ENCODE data around the gene KLHL17. TPM values are rescaled to one million over a fixed set of nuclear protein-coding genes. Genes with fewer than 3 reads are reported as not detected.
A peak's percentile ranks its signal among the peaks of the same experiment; 100 is the strongest.

Gene KLHL17
- polyA plus RNA-seq, 1 experiment = 14.7 TPM

DNA sequence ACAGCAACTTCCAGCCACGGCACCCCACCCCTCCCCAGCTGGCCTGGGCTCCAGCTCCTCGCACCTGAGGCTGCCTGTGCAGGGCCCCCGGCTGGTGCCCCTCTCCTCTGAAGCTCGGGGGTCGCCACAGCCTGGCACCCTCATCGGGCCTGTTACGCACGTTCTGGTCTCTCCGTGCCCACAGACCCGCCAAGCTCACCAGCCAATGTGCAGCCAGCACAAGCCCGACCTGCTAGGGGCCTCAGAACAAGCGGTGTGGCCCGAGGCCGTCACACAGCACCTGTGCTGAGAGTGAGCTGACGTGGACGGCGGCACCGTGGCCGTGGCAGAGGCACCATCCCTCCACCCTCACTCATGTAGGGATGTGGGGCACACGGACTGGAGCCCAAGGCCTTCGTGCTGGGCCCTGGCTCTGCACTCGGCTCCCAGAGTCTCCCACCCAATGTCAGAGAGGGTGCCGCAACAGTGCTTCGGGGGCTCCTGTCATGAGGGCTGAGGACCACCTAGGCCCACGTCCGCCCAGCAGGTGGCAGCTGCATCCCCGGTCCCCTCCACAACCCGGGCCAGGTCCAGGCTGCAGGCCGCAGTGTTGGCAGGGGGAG is 41.0 kb upstream of the KLHL17 start:
- Histone ChIP-seq H3K27me3 (ENCODE audit: control insufficient read depth, insufficient read depth, low read length) (no peaks in the 10 kb centered on the region; the same call in 1 of the 2 replicates), H3K36me3 (ENCODE audit: control insufficient read depth, insufficient read depth, low read length) (no peaks in the 10 kb centered on the region; the same call in 1 of the 2 replicates), H3K4me3 (ENCODE audit: low read depth, low read length) (no peak overlapping the region)
- TF ChIP-seq, protein P1, sequence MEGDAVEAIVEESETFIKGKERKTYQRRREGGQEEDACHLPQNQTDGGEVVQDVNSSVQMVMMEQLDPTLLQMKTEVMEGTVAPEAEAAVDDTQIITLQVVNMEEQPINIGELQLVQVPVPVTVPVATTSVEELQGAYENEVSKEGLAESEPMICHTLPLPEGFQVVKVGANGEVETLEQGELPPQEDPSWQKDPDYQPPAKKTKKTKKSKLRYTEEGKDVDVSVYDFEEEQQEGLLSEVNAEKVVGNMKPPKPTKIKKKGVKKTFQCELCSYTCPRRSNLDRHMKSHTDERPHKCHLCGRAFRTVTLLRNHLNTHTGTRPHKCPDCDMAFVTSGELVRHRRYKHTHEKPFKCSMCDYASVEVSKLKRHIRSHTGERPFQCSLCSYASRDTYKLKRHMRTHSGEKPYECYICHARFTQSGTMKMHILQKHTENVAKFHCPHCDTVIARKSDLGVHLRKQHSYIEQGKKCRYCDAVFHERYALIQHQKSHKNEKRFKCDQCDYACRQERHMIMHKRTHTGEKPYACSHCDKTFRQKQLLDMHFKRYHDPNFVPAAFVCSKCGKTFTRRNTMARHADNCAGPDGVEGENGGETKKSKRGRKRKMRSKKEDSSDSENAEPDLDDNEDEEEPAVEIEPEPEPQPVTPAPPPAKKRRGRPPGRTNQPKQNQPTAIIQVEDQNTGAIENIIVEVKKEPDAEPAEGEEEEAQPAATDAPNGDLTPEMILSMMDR (IDR thresholded peaks at IDR 0.05; ENCODE audit: insufficient read depth, low read depth, low read length) = 0 out of 2 replicates have a peak, but pooled peaks have one; percentile 10
- no peak for DNase-seq (ENCODE audit: low read depth)
- ChIA-PET POLR2A (no interaction called here), CTCF (interaction anchor here (1.0 to 1.2 kb wide), 2 partner anchors 14 to 19 kb away, joined by 5 to 6 read pairs; no protein-coding TSS in a partner anchor)

DNA sequence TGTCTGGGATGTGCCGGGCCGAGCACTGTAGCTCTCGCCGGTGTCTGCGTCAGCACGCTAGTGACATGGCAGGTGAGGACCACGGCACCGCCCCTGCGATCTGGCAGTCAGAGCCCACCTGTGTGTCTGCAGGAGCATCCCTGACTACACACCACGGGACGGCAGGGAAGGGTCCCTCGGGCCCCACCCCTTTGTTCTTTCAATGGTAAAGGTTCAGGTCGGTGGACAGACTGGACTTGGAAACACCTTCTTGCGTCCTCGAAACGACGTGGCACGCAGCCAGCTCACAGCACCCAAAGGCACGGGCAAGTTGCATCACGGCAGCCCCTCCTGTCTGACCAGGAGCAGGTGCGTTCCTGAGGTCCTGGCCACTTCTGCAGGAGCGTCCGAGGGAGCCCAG is 40.4 kb upstream of the KLHL17 start:
- DNase-seq (ENCODE audit: low read depth) = no peak
- Histone ChIP-seq H3K27me3 (ENCODE audit: control insufficient read depth, insufficient read depth, low read length) (no peaks in the 10 kb centered on the region; the same call in 1 of the 2 replicates), H3K4me3 (ENCODE audit: low read depth, low read length) (no peak overlapping the region), H3K36me3 (ENCODE audit: control insufficient read depth, insufficient read depth, low read length) (no peaks in the 10 kb centered on the region; the same call in 1 of the 2 replicates)
- ChIA-PET POLR2A (no interaction called here), CTCF (interaction anchor here (0.7 to 1.3 kb wide), 6 partner anchors 8 to 56 kb away, joined by 3 to 6 read pairs (median 3); no protein-coding TSS in a partner anchor)
- TF ChIP-seq, protein P1 (IDR thresholded peaks at IDR 0.05; ENCODE audit: insufficient read depth, low read depth, low read length) = no peak

DNA sequence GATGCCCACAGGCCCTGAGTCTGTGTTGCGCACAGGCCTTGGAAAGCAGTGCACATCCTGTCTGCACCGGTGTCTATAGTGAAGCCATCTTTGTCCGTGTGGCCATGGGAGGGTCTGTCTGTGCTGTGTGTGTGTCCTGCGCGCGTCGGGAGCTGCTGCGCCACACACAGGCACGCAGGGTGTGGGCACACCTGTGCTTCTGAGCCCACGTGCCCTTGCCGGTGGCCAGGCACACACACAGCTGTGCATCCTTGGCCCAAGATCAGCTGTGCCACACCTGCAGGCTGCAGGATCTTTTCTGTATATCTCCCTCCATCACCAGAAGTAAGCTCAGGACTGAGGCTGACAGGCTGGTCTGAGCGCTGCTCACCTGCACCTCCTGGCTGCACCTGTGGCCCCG is 39.9 kb upstream of the KLHL17 start:
- ChIA-PET POLR2A (no interaction called here), CTCF (interaction anchor here (0.7 to 1.3 kb wide), 6 partner anchors 8 to 56 kb away, joined by 3 to 6 read pairs (median 3); no protein-coding TSS in a partner anchor)
- Histone ChIP-seq H3K4me3 (ENCODE audit: low read depth, low read length) (no peak overlapping the region), H3K27me3 (ENCODE audit: control insufficient read depth, insufficient read depth, low read length) (no peaks in the 10 kb centered on the region; the same call in 1 of the 2 replicates), H3K36me3 (ENCODE audit: control insufficient read depth, insufficient read depth, low read length) (no peaks in the 10 kb centered on the region; the same call in 1 of the 2 replicates)
- DNase-seq (ENCODE audit: low read depth) = no peak
- TF ChIP-seq, protein P1 (IDR thresholded peaks at IDR 0.05; ENCODE audit: insufficient read depth, low read depth, low read length) = no peak

DNA sequence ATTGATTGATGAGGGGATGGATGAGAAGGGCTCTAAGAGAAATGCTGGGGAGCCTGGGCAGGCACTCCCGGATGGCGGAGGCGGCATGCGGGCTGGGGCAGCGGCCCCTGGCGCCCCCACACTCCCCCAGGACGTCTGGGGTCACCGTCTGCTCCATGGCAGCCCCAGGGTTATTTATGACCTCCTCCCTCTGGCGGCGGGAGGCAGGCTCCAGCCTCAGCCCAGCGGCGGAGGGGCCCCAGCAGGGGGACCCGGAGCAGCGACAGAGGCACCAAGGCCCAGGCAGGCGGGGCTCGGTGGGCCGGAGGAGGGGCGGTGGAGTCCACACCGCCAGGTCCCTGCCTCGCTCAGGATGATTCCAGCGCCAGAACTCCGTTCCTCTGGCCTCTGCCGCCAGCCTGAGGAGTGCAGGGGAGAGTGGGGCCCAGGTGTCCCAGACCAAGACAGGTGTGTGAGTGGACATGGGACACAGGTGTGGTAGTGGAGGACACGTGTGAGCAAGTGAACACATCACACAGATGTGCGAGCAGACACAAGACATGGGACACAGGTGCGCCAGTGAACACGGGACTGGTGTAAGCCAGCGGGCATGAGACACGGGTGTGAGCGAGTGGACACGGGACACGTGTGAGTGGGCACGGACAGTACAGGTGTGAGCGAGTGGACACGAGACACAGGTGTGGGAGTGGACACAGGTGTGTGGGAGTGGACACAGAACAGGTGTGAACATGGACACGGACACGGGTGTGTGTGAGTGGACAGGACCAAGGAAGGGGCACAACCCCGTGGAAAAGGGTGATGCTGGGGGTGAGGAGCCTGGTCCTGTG is 39.2 kb upstream of the KLHL17 start:
- DNase-seq (ENCODE audit: low read depth) = no peak
- TF ChIP-seq, protein P1 (IDR thresholded peaks at IDR 0.05; ENCODE audit: insufficient read depth, low read depth, low read length) = peak; percentile 60
- CTCF ChIA-PET = interaction anchor here (0.8 to 1.3 kb wide), 4 partner anchors 9 to 55 kb away, joined by 3 to 5 read pairs (median 3); no protein-coding TSS in a partner anchor
- Histone ChIP-seq H3K27me3 (ENCODE audit: control insufficient read depth, insufficient read depth, low read length) (no peaks in the 10 kb centered on the region), H3K4me3 (ENCODE audit: low read depth, low read length) (no peak overlapping the region), H3K36me3 (ENCODE audit: control insufficient read depth, insufficient read depth, low read length) (no peaks in the 10 kb centered on the region; the same call in 1 of the 2 replicates)
- POLR2A ChIA-PET = no interaction called here
